Epidermal melanocyte (primary cell): ENCODE data around the gene POLG2.
"Not testable (repeated sequence)": the region's sequence is repeated elsewhere in the genome, so short reads cannot be mapped to it uniquely, and the experiment has no call there.

Experiments used
- DNase-seq: peaks from one replicate; pipeline ENCODE4 v3.0.0; 2011; ENCODE audit warnings: low spot score; ENCODE audit not compliant: insufficient read length

The POLG2 gene

GRCh38 chr17:64441772-64442540, 54.9 kb downstream of the POLG2 start:
- no peak for DNase-seq

GRCh38 chr17:64439956-64440355, 56.9 kb downstream of the POLG2 start:
- no peak for DNase-seq

- not testable (repeated sequence) for DNase-seq
Measured at GRCh38 chr17:64439521-64439920, 57.3 kb downstream of the POLG2 start.

- DNase-seq, result no peak
Measured at GRCh38 chr17:64437944-64438525, 58.8 kb downstream of the POLG2 start.

- no peak for DNase-seq
Measured at GRCh38 chr17:64431534-64431933, 65.3 kb downstream of the POLG2 start.

DNA sequence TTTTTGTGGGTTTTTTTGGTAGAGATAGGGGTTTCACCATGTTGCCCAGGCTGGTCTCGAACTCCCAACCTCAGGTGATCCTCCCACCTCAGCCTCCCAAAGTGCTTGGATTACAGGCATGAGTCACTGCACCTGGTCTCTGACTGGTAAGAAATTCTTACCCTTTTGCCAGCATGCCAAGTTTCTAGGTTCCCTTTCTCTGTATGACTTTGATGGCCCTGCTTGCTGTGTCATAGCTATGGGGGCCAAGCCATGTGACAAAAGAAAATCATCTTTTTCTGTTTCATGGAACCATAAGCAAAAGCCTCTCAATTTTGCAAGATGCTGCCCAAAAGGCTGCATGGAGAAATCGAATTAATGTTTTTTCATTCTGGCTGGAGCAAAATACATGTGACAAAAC, 66.8 kb downstream of the POLG2 start:
- DNase-seq, result not testable (repeated sequence)

DNA sequence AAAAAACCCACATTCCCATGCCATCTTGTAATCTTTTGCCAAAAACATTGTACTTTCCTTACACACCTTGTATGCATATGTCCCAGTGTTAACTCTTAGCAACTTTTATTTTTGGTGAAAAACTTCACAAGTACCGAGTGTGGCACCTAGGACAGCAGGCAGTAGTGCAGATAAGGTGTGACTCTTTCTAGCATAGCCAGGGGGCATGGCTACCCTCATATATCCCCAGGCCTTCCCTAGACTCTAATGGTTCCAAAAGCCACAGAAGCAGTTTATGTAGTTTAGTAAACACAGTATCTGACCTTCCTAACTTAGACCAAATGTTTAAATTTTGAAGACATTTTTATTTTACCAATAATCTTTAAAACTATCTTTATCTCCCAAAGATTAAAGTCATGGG, 68.4 kb downstream of the POLG2 start:
- no peak for DNase-seq
